Measurements from ENCODE around the gene TXLNB. TPM values are rescaled to one million over a fixed set of nuclear protein-coding genes. Genes with fewer than 3 reads are reported as not detected.
A peak's percentile ranks its signal among the peaks of the same experiment; 100 is the strongest.

TXLNB gene
- total and polyA plus RNA-seq, 2 donors (not counting 3 experiments of a cell fraction or from before 2014, with no cell fraction given) = 0.04 to 0.18 TPM

- Histone ChIP-seq H3K9me1 (replicated peaks; ENCODE audit: control insufficient read depth, extremely low read depth, insufficient read depth, low read length) (no peaks in the 10 kb centered on the region), H3K79me2 (ENCODE audit: control insufficient read depth, insufficient read depth, low read length) (no peaks in the 10 kb centered on the region), H3K27ac (ENCODE audit: insufficient read depth, low read depth, low read length) (peak overlapping the region; percentile 71), H3K9me3 (replicated peaks; ENCODE audit: control insufficient read depth, insufficient read depth, low read length) (no peaks in the 10 kb centered on the region), H3K9ac (replicated peaks; ENCODE audit: extremely low read depth, insufficient read depth, low read length) (peak overlapping the region; percentile 33), H3K4me1 (ENCODE audit: control insufficient read depth, extremely low read depth, insufficient read depth, low read length) (peaks cover 6% of the 10 kb centered on the region), H2AFZ (ENCODE audit: low read depth, low read length) (peak overlapping the region; percentile 58), H3K4me2 (ENCODE audit: insufficient read depth, low read length) (peak overlapping the region; percentile 28), H4K20me1 (replicated peaks; ENCODE audit: control insufficient read depth, extremely low read depth, insufficient read depth, low read length) (no peaks in the 10 kb centered on the region), H3K27me3 (ENCODE audit: control insufficient read depth in 2 of 2, insufficient read depth in 2 of 2, low read length in 2 of 2) (no peaks in the 10 kb centered on the region), H3K4me3 (replicated peaks in 1 of 3; ENCODE audit: insufficient read depth in 1 of 3, low read depth in 1 of 3, low read length in 3 of 3) (peak overlapping the region in 2 of 3 experiments; percentile 8 to 9), H3K36me3 (ENCODE audit: control insufficient read depth in 2 of 2, extremely low read depth in 1 of 2, insufficient read depth in 2 of 2, low read length in 2 of 2) (no peaks in the 10 kb centered on the region)
- peak; percentile 71 for DNase-seq (ENCODE audit: low read depth, low spot score)
- peak; percentile 51 for TF ChIP-seq JUN (IDR thresholded peaks at IDR 0.05; ENCODE audit: borderline replicate concordance, insufficient read depth, insufficient read length, low read depth)
- TF ChIP-seq GATA2 (IDR thresholded peaks at IDR 0.05; ENCODE audit: insufficient read depth, insufficient read length, low read depth, low read length) = no peak
- no peak for TF ChIP-seq FOS (IDR thresholded peaks at IDR 0.05; ENCODE audit: borderline replicate concordance, insufficient read depth, low read length)
- peak; percentile 48 for TF ChIP-seq POLR2AphosphoS5 (IDR thresholded peaks at IDR 0.05; ENCODE audit: insufficient read depth, low read depth, low read length)
- TF ChIP-seq MAX (IDR thresholded peaks at IDR 0.05; ENCODE audit: insufficient read depth, insufficient read length) = peak; percentile 91
- POLR2A ChIA-PET = no interaction called here
- BruUV-seq (replicated peaks) = TSS peak; percentile 80
- intact Hi-C loops (cut with micrococcal nuclease) = loop anchor here (1.0 kb wide), 1 partner anchor 33 kb away; no protein-coding TSS in a partner anchor
- CTCF ChIA-PET = interaction anchor here (0.8 to 1.3 kb wide), 3 partner anchors 33 to 104 kb away, joined by 3 to 6 read pairs (median 3); no protein-coding TSS in a partner anchor
- FAIRE-seq = peak; percentile 82
- dilution Hi-C loops (cut with MboI; ENCODE audit: extremely low pct_ligation_motif_present, low sequenced_read_pairs) = no loop called here
These were observed 31.9 kb upstream of the TXLNB start for GRCh38 chr6:139323511-139324300.

- no peaks in the 10 kb centered on the region for H3K79me2 ChIP-seq (ENCODE audit: control insufficient read depth, insufficient read depth, low read length)
- intact Hi-C loops (cut with micrococcal nuclease) (no loop called here), dilution Hi-C loops (cut with MboI; ENCODE audit: extremely low pct_ligation_motif_present, low sequenced_read_pairs) (no loop called here)
- no peak overlapping the region for H3K9ac ChIP-seq (replicated peaks; ENCODE audit: extremely low read depth, insufficient read depth, low read length)
- no peak for TF ChIP-seq GATA2 (IDR thresholded peaks at IDR 0.05; ENCODE audit: insufficient read depth, insufficient read length, low read depth, low read length)
- no peak for TF ChIP-seq MAX (IDR thresholded peaks at IDR 0.05; ENCODE audit: insufficient read depth, insufficient read length)
- TF ChIP-seq POLR2A (IDR thresholded peaks at IDR 0.05; ENCODE audit: low read depth, low read length) = no peak
- no peak for TF ChIP-seq EZH2 (IDR thresholded peaks at IDR 0.05; ENCODE audit: borderline replicate concordance, low read depth, low read length, severe bottlenecking)
- no peak for TF ChIP-seq MYC (IDR thresholded peaks at IDR 0.05; ENCODE audit: low read depth, low read length)
- no peak for TF ChIP-seq POLR2AphosphoS5 (IDR thresholded peaks at IDR 0.05; ENCODE audit: insufficient read depth, low read depth, low read length)
- no peak for TF ChIP-seq CTCF (IDR thresholded peaks at IDR 0.05; ENCODE audit: extremely low read depth in 1 of 2, insufficient read depth in 1 of 2, low read depth in 1 of 2, low read length in 2 of 2)
- no peak for TF ChIP-seq FOS (IDR thresholded peaks at IDR 0.05; ENCODE audit: borderline replicate concordance, insufficient read depth, low read length)
- no peak for TF ChIP-seq JUN (IDR thresholded peaks at IDR 0.05; ENCODE audit: borderline replicate concordance, insufficient read depth, insufficient read length, low read depth)
- H2AFZ ChIP-seq (ENCODE audit: low read depth, low read length) = no peak overlapping the region
- H3K4me3 ChIP-seq (replicated peaks in 1 of 3; ENCODE audit: insufficient read depth in 1 of 3, low read depth in 1 of 3, low read length in 3 of 3) = no peak overlapping the region
- no TSS peak for BruUV-seq (replicated peaks)
- no peak for FAIRE-seq
- no peak for DNase-seq (ENCODE audit: low read depth, low spot score)
- H3K4me1 ChIP-seq (ENCODE audit: control insufficient read depth, extremely low read depth, insufficient read depth, low read length) = peaks cover 6% of the 10 kb centered on the region
- CTCF ChIA-PET = no interaction called here
- H3K9me3 ChIP-seq (replicated peaks; ENCODE audit: control insufficient read depth, insufficient read depth, low read length) = no peaks in the 10 kb centered on the region
- H3K27ac ChIP-seq (ENCODE audit: insufficient read depth, low read depth, low read length) = no peak overlapping the region
- H3K9me1 ChIP-seq (replicated peaks; ENCODE audit: control insufficient read depth, extremely low read depth, insufficient read depth, low read length) = no peaks in the 10 kb centered on the region
- no peak overlapping the region for H3K4me2 ChIP-seq (ENCODE audit: insufficient read depth, low read length)
- no peaks in the 10 kb centered on the region for H3K36me3 ChIP-seq (ENCODE audit: control insufficient read depth in 2 of 2, extremely low read depth in 1 of 2, insufficient read depth in 2 of 2, low read length in 2 of 2)
- no peaks in the 10 kb centered on the region for H4K20me1 ChIP-seq (replicated peaks; ENCODE audit: control insufficient read depth, extremely low read depth, insufficient read depth, low read length)
- no peaks in the 10 kb centered on the region for H3K27me3 ChIP-seq (ENCODE audit: control insufficient read depth in 2 of 2, insufficient read depth in 2 of 2, low read length in 2 of 2)
- POLR2A ChIA-PET = no interaction called here
These were observed 28.3 kb upstream of the TXLNB start for GRCh38 chr6:139320081-139320480.

Measured in endothelial cell of umbilical vein (primary cell).